HUES48 (cell line): Measurements from ENCODE around the gene CELSR2.

ENCODE experiments used
- H3K27ac ChIP-seq: one replicate; pipeline ENCODE4 v1.7.0; 2013; ENCODE audit warnings: low read depth, low read length, inconsistent platforms
- H3K27me3 ChIP-seq: 2 replicates; pipeline ENCODE4 v1.6.1; 2013; ENCODE audit warnings: mild to moderate bottlenecking, low read length; ENCODE audit not compliant: control insufficient read depth, insufficient read depth
- H3K36me3 ChIP-seq: 2 replicates; pipeline ENCODE4 v1.6.1; 2013; ENCODE audit warnings: low read length; ENCODE audit not compliant: control insufficient read depth, insufficient read depth
- H3K4me1 ChIP-seq: 2 replicates; pipeline ENCODE4 v1.6.1; 2013; ENCODE audit warnings: mild to moderate bottlenecking, low read length; ENCODE audit not compliant: control insufficient read depth, insufficient read depth
- H3K4me3 ChIP-seq: 2 replicates; pipeline ENCODE4 v1.5.1; 2013; ENCODE audit warnings: mild to moderate bottlenecking, low read depth, low read length
- H3K9ac ChIP-seq: 2 replicates; pipeline ENCODE4 v1.6.1; 2013; ENCODE audit warnings: mild to moderate bottlenecking, low read depth, low read length, moderate library complexity
- H3K9me3 ChIP-seq: 2 replicates; pipeline ENCODE4 v1.6.1; 2013; ENCODE audit warnings: low read length; ENCODE audit not compliant: control insufficient read depth, insufficient read depth

The CELSR2 gene

DNA sequence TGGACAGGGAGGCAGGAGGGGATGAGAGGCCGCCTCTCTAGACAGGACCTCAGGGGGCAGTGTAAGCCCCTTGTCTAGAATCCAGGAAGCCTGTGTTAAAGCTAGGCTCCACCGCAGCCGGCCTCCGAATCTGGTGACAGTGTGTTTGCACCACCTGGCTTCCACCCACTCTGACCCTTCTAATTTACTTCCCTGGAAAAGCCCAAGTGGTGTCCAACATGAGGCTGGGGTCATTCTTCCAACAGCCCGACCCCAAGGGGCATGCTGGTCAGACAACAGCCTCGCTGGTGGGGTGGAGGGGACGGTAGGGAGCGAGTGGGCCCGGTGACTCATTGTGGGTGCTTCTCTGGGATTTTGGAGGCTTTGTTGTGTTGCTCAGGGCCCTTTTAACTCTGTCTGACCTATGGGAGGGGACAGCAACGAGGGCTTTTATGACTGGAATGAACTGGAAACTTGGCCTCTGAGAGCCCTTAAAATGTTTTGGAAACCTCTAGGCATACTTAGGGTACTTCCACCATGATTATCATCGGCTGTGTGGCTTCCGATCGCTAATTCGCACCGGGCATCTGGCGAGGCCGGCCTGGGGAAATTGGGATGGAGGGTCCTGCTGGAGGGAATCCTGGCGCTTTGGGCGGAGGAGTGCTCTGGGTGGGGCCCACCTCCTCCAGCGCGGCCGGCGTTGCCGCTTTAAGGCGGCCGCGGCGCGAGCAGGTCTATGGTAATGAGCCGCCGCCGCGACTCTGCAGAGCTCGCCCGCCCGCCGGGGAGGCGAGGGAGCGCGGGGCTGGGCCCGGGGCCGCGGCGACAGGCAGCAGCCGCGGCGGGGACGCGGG is at the start of gene CELSR2:
CELSR2 (plus strand) TSS at position 743 of the 833 bp plus-strand sequence. CDS start 541 bp downstream, outside the sequence.
- no peak within 1 kb of the TSS; the same call in 1 of the 2 replicates for H3K9ac ChIP-seq
- no peak within 1 kb of the TSS for H3K27ac ChIP-seq
- H3K9me3 ChIP-seq: no peaks in the 10 kb centered on the region
- peaks cover 15% of the 10 kb centered on the region; the same call in 1 of the 2 replicates for H3K36me3 ChIP-seq
- H3K27me3 ChIP-seq: peaks cover 27% of the 10 kb centered on the region
- H3K4me3 ChIP-seq: peak within 1 kb of the TSS; percentile 59; the same call in 1 of the 2 replicates
- H3K4me1 ChIP-seq: peaks cover 9% of the 10 kb centered on the region; the same call in 1 of the 2 replicates

DNA sequence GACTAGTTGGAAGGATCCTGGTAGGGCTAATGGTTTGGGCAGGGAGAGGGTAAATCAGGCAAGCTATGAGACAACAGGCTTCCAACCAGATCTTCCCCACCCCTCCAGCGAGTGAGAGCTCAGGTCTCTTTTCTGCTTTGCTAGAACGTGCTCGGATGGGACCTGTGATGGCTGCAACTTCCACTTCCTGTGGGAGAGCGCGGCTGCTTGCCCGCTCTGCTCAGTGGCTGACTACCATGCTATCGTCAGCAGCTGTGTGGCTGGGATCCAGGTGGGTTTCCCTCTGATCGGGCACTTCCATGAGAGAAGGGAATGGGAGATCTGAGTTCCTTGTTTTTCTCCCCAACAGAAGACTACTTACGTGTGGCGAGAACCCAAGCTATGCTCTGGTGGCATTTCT is 49.6 kb upstream of the CELSR2 start:
- Histone ChIP-seq H3K4me1 (no peaks in the 10 kb centered on the region), H3K9me3 (no peaks in the 10 kb centered on the region), H3K9ac (no peak overlapping the region), H3K36me3 (no peaks in the 10 kb centered on the region), H3K27ac (no peak overlapping the region), H3K4me3 (no peak overlapping the region), H3K27me3 (no peaks in the 10 kb centered on the region)

- Histone ChIP-seq H3K27me3 (no peaks in the 10 kb centered on the region), H3K27ac (no peak overlapping the region), H3K9ac (no peak overlapping the region), H3K4me3 (no peak overlapping the region), H3K4me1 (no peaks in the 10 kb centered on the region), H3K9me3 (no peaks in the 10 kb centered on the region), H3K36me3 (no peaks in the 10 kb centered on the region)
Measured at GRCh38 chr1:109201123-109201703, 48.1 kb upstream of the CELSR2 start.

DNA sequence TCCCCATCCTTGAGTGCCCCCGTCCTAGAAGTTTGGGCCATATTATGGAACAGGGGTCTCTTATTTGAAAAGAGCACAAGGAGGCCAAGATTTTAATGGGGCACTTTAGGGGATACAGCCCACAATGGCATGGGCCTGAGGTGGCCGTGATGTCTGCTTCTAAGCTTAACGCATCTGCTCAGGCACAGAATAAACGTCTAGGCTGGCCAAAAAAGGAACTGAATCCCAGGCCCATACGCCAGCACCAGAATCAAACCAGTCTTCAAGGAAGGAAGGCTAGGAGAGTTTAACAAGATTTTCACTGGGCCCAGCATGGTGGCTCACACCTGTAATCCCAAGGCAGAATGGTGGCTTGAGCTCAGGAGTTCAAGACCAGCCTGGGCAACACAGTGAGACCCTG is 44.9 kb upstream of the CELSR2 start:
- no peak overlapping the region for H3K9ac ChIP-seq
- no peaks in the 10 kb centered on the region for H3K27me3 ChIP-seq
- no peaks in the 10 kb centered on the region for H3K36me3 ChIP-seq
- H3K9me3 ChIP-seq: no peaks in the 10 kb centered on the region
- no peak overlapping the region for H3K27ac ChIP-seq
- no peaks in the 10 kb centered on the region for H3K4me1 ChIP-seq
- H3K4me3 ChIP-seq: no peak overlapping the region

- no peak overlapping the region for H3K27ac ChIP-seq
- no peak overlapping the region for H3K9ac ChIP-seq
- H3K27me3 ChIP-seq: no peaks in the 10 kb centered on the region
- no peak overlapping the region for H3K4me3 ChIP-seq
- H3K4me1 ChIP-seq: no peaks in the 10 kb centered on the region
- no peaks in the 10 kb centered on the region for H3K36me3 ChIP-seq
- no peaks in the 10 kb centered on the region for H3K9me3 ChIP-seq
Measured at GRCh38 chr1:109206339-109206738, 43.0 kb upstream of the CELSR2 start.

- no peaks in the 10 kb centered on the region for H3K36me3 ChIP-seq
- no peak overlapping the region for H3K9ac ChIP-seq
- H3K27ac ChIP-seq: no peak overlapping the region
- H3K27me3 ChIP-seq: no peaks in the 10 kb centered on the region
- H3K4me3 ChIP-seq: no peak overlapping the region
- no peaks in the 10 kb centered on the region for H3K9me3 ChIP-seq
- H3K4me1 ChIP-seq: no peaks in the 10 kb centered on the region
Measured at GRCh38 chr1:109207467-109208103, 41.8 kb upstream of the CELSR2 start.

- no peaks in the 10 kb centered on the region for H3K36me3 ChIP-seq
- no peaks in the 10 kb centered on the region for H3K9me3 ChIP-seq
- no peak overlapping the region for H3K4me3 ChIP-seq
Measured at GRCh38 chr1:109208394-109208793, 40.9 kb upstream of the CELSR2 start.

DNA sequence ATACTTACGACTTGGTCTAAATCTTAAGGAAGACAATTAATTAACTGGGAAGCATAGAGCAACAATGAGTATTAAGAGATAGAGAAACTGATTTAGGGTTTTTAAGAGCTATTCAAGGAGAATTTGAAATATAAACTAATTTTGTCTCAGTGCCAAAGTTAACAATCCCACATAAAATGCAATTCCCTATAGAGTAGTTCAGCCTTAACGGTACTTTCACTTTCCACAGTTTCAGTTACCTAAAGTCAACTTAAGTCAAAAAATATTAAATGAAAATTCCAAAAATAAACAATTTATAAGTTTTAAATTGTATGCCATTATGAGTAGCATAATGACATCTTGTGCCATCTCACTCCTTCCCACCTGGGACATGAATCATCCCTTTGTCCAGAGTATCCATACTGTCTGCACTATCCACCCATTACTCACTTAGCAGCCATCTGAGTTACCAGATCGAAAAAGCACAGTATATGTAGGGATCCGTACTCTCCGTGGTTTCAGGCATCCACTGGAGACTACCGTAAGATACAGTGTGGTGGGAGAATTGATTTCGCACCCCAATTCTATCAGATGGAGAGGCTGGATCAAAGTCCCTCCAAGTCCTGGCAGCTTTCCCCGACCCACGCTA is 40.4 kb upstream of the CELSR2 start:
- no peak overlapping the region for H3K27ac ChIP-seq
- no peaks in the 10 kb centered on the region for H3K9me3 ChIP-seq
- no peak overlapping the region for H3K4me3 ChIP-seq
- H3K27me3 ChIP-seq: no peaks in the 10 kb centered on the region
- no peaks in the 10 kb centered on the region for H3K36me3 ChIP-seq
- H3K9ac ChIP-seq: no peak overlapping the region
- H3K4me1 ChIP-seq: peaks cover 5% of the 10 kb centered on the region; the same call in 1 of the 2 replicates

More at GRCh38 chr1:109208394-109208793, 40.9 kb upstream of the CELSR2 start:
- Histone ChIP-seq H3K27me3 (no peaks in the 10 kb centered on the region), H3K4me1 (peaks cover 4% of the 10 kb centered on the region; the same call in 1 of the 2 replicates), H3K9ac (no peak overlapping the region), H3K27ac (no peak overlapping the region)

GRCh38 chr1:109210058-109210457 is 39.3 kb upstream of the CELSR2 start:
- Histone ChIP-seq H3K27ac (no peak overlapping the region), H3K36me3 (no peaks in the 10 kb centered on the region), H3K9ac (no peak overlapping the region), H3K4me1 (peaks cover 7% of the 10 kb centered on the region; the same call in 1 of the 2 replicates), H3K9me3 (no peaks in the 10 kb centered on the region), H3K4me3 (no peak overlapping the region), H3K27me3 (no peaks in the 10 kb centered on the region)

DNA sequence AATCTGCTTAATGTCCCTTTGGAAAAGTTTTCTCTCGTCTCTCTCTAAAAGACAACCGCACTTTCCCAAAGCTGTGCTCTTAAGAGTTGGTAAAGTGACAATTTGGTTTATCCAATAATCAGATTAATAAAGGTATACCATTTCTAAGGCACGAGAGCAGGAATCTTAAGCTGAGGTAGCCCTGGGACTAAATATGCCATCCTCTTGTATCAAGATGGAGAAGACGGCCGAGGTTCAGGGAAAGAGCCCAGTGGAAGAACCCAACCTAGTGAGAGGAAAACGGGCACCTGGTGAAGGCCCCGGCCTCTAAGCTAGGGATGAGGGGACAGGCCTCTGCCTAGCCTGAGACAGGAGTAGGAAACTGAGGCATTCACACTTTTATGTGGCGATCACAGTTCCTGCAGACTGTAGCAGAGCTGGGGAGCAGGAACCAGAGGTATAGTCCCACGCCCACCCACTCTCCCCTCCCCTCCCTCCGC is 36.0 kb upstream of the CELSR2 start:
- peak overlapping the region; percentile 3; the same call in 1 of the 2 replicates for H3K9ac ChIP-seq
- no peaks in the 10 kb centered on the region for H3K9me3 ChIP-seq
- peaks cover 13% of the 10 kb centered on the region; the same call in 1 of the 2 replicates for H3K4me1 ChIP-seq
- no peaks in the 10 kb centered on the region for H3K27me3 ChIP-seq
- peak overlapping the region; percentile 83 for H3K27ac ChIP-seq
- H3K36me3 ChIP-seq: no peaks in the 10 kb centered on the region; the same call in 1 of the 2 replicates
- peak overlapping the region; percentile 93 for H3K4me3 ChIP-seq
